Measurements from ENCODE around the gene LARP1. TPM values are rescaled to one million over a fixed set of nuclear protein-coding genes. Genes with fewer than 3 reads are reported as not detected.

LARP1 gene
- total and polyA plus RNA-seq, 10 of the 15 experiments (the other 5 are each of a cell fraction or from before 2014, with no cell fraction given) = 22.6 to 227 (median 60.8) TPM

DNA sequence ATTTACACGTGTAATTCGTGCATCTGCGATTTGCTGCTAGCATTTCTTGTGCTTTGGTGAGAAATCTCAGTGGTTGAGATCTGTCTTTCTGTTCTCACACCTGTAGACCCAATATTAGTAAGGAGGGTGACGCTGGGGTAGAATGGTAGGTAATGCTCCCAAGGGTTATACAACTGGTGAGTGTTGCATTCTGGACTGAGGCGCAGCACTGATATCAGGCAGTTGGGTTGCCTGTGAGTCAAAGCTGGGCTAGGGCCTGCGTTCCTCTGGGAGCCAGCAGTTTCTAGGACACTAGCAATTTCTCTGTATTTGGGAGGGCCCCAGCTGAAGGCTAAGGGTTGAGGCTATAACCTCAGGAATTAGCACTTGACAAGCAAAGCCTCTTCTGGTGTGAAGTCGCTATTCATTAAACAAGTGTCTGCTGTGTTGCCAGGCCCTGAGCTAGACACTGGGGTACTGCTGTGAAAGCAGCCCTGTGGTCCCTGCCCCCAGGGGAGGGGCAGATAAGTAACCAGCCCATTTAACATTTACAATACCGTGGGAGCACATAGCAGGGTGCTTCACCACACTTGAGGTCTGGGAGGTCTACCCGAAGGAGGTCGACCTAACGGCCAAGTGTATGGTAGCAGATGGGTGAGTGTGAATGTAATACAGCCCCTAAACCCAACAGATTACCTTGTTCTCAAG, 28.7 kb downstream of the LARP1 start:
- WGBS (ENCODE audit: insufficient coverage, insufficient replicate concordance, low lambda C conversion rate, missing lambda C conversion rate) = 55% methylated on average over 11 of the region's 11 CpGs
- Histone ChIP-seq H3K9me3 (replicated peaks; ENCODE audit: control insufficient read depth, insufficient read depth, low read length) (no peaks in the 10 kb centered on the region), H3K4me2 (ENCODE audit: control insufficient read depth, insufficient read depth) (peak overlapping the region; percentile 12), H3K79me2 (ENCODE audit: control insufficient read depth, insufficient read depth, low read length) (peaks cover 95% of the 10 kb centered on the region), H3K4me3 (no peak overlapping the region), H3K27me3 (replicated peaks in 1 of 2; ENCODE audit: control insufficient read depth in 2 of 2, insufficient read depth in 2 of 2, low read length in 1 of 2) (no peaks in the 10 kb centered on the region), H4K20me1 (ENCODE audit: control insufficient read depth, insufficient read depth) (peaks cover 21% of the 10 kb centered on the region; the same call in 1 of the 2 replicates), H2AFZ (ENCODE audit: control insufficient read depth, low read depth, low read length) (no peak overlapping the region), H3K36me3 (ENCODE audit: control insufficient read depth in 2 of 2, insufficient read depth in 2 of 2, low read length in 1 of 2) (peaks cover 2 to 10% of the 10 kb centered on the region in 2 experiments), H3K9ac (ENCODE audit: control insufficient read depth, insufficient read depth, low read length) (no peak overlapping the region), H3K27ac (ENCODE audit: control insufficient read depth, insufficient read depth) (peak overlapping the region; percentile 45), H3K4me1 (ENCODE audit: control insufficient read depth, insufficient read depth, low read length) (peaks cover 53% of the 10 kb centered on the region)
- intact Hi-C loops (cut with micrococcal nuclease; ENCODE audit: unreplicated experiment) (no loop called here), in situ Hi-C loops (cut with MboI) (no loop called here)
- TF ChIP-seq PAX5 (IDR thresholded peaks at IDR 0.05; ENCODE audit: borderline replicate concordance, low read depth, low read length) (0 out of 2 replicates have a peak, but pooled peaks have one; percentile 3), TCF12 (IDR thresholded peaks at IDR 0.05; ENCODE audit: low read depth, low read length) (0 out of 2 replicates have a peak, but pooled peaks have one; percentile 3), MTA3 (IDR thresholded peaks at IDR 0.05; ENCODE audit: borderline replicate concordance, low read length) (peak; percentile 4; the same call in 1 of the 2 replicates), RUNX3 (IDR thresholded peaks at IDR 0.05; ENCODE audit: low read length) (peak; percentile 7), KAT2A (conservative IDR thresholded peaks at IDR 0.05; ENCODE audit: control insufficient read depth, low read depth, low read length) (no peak), MEF2B (IDR thresholded peaks at IDR 0.05; ENCODE audit: partially characterized antibody, poor library complexity, severe bottlenecking) (peak; percentile 84), YY1 (IDR thresholded peaks at IDR 0.05; ENCODE audit: low read depth, low read length) (0 out of 2 replicates have a peak, but pooled peaks have one; percentile 12)
- TF ChIP-seq, protein P1, sequence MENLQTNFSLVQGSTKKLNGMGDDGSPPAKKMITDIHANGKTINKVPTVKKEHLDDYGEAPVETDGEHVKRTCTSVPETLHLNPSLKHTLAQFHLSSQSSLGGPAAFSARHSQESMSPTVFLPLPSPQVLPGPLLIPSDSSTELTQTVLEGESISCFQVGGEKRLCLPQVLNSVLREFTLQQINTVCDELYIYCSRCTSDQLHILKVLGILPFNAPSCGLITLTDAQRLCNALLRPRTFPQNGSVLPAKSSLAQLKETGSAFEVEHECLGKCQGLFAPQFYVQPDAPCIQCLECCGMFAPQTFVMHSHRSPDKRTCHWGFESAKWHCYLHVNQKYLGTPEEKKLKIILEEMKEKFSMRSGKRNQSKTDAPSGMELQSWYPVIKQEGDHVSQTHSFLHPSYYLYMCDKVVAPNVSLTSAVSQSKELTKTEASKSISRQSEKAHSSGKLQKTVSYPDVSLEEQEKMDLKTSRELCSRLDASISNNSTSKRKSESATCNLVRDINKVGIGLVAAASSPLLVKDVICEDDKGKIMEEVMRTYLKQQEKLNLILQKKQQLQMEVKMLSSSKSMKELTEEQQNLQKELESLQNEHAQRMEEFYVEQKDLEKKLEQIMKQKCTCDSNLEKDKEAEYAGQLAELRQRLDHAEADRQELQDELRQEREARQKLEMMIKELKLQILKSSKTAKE (IDR thresholded peaks at IDR 0.05; ENCODE audit: low read depth, poor library complexity, severe bottlenecking) = no peak
- TF ChIP-seq, protein P2, sequence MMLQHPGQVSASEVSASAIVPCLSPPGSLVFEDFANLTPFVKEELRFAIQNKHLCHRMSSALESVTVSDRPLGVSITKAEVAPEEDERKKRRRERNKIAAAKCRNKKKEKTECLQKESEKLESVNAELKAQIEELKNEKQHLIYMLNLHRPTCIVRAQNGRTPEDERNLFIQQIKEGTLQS (IDR thresholded peaks at IDR 0.05; ENCODE audit: borderline replicate concordance, extremely low read depth, low read depth, low read length) = no peak
- CTCF ChIA-PET = no interaction called here
- RAD21 ChIA-PET (ENCODE audit: unreplicated experiment) = interaction anchor here (1.4 kb wide), 1 partner anchor 23 kb away, joined by 5 read pairs; no protein-coding TSS in a partner anchor
- BruUV-seq (replicated peaks) = no TSS peak
- DNase-seq (ENCODE audit: low read depth, low spot score) (peak; percentile 43), FAIRE-seq (no peak), ATAC-seq (peak; percentile 66)
- SMC1A ChIA-PET (ENCODE audit: uncharacterized antibody, unreplicated experiment) = interaction anchor here (0.9 to 1.2 kb wide), 2 partner anchors 24 to 127 kb away, joined by 3 to 5 read pairs; no protein-coding TSS in a partner anchor
- POLR2A ChIA-PET = interaction anchor here (0.8 kb wide), 1 partner anchor 67 kb away, joined by 3 read pairs; no protein-coding TSS in a partner anchor

All from GM12878 (cell line).